B cell (primary cell): ENCODE results near the gene PPP1R14C. TPM values are rescaled to one million over a fixed set of nuclear protein-coding genes. Genes with fewer than 3 reads are reported as not detected.

Experiments
- ATAC-seq: fragments of 200-7000 bp; cut with Tn5 transposase; one replicate; pipeline ENCODE4 v1.10.0; 2021; ENCODE audit warnings: low read depth, mild to moderate bottlenecking, moderate number of reproducible peaks, moderate library complexity
- CTCF ChIA-PET: fragments of 350-600 bp; sonication (Branson Sonifier 250); formaldehyde crosslinking; loops from one replicate; lab custom pipeline; 2021; ENCODE audit warnings: antibody characterized with exemption, inconsistent platforms; lab: Charles Lee
- POLR2A ChIA-PET: fragments of 350-600 bp; sonication (Branson Sonifier 250); formaldehyde crosslinking; loops from one replicate; lab custom pipeline; 2021; ENCODE audit warnings: antibody characterized with exemption; lab: Charles Lee
- DNase-seq: peaks from one replicate; pipeline ENCODE4 v3.0.0; 2013
- H2AFZ ChIP-seq: 2 replicates; pipeline ENCODE4 v1.6.1; 2012; ENCODE audit warnings: mild to moderate bottlenecking, low read depth, low read length; ENCODE audit not compliant: insufficient read depth, poor library complexity, severe bottlenecking
- H3K27ac ChIP-seq, 2 donors: 1 replicate in 1 of 2; 2 replicates in 1 of 2; pipeline ENCODE4 v1.5.1; 2012 to 2013; ENCODE audit warnings: low read length in 2 of 2, mild to moderate bottlenecking in 2 of 2, moderate library complexity in 1 of 2
- H3K27me3 ChIP-seq, 4 experiments: fragments of 200-600 bp in 1 of 4; sonication (generic) in 1 of 4; replicated peaks in 1 of 4; 1 replicate in 2 of 4; 2 replicates in 2 of 4; pipeline versions ENCODE4 v1.6.1 to v1.7.0; 2013 to 2016; ENCODE audit warnings: low read length in 3 of 4, mild to moderate bottlenecking in 2 of 4, mixed read lengths in 1 of 4, moderate library complexity in 1 of 4; ENCODE audit not compliant: insufficient read depth in 4 of 4, control insufficient read depth in 3 of 4; ENCODE audit errors: control extremely low read depth in 1 of 4
- H3K36me3 ChIP-seq, 2 experiments: replicated peaks in 1 of 2; 1 replicate in 1 of 2; 2 replicates in 1 of 2; pipeline versions ENCODE4 v1.6.1 to v1.7.1; 2013; ENCODE audit warnings: low read length in 1 of 2; ENCODE audit not compliant: insufficient read depth in 2 of 2, control insufficient read depth in 1 of 2; ENCODE audit errors: control extremely low read depth in 1 of 2, extremely low read depth in 1 of 2
- H3K4me1 ChIP-seq, 2 donors: fragments of 200-600 bp in 1 of 2; sonication (generic) in 1 of 2; 1 replicate in 1 of 2; 2 replicates in 1 of 2; pipeline versions ENCODE4 v1.5.1 to v1.6.1; 2013 to 2017; ENCODE audit warnings: low read length in 2 of 2; ENCODE audit not compliant: control insufficient read depth in 2 of 2, insufficient read depth in 2 of 2
- H3K4me2 ChIP-seq: replicated peaks from 2 replicates; pipeline ENCODE3; 2012; ENCODE audit warnings: mild to moderate bottlenecking, low read depth, low read length; ENCODE audit not compliant: poor library complexity, severe bottlenecking
- H3K4me3 ChIP-seq, 5 experiments: fragments of 200-600 bp in 1 of 5; sonication (generic) in 1 of 5; 1 replicate in 3 of 5; 2 replicates in 2 of 5; pipeline versions ENCODE4 v1.5.1 to v1.7.0; 2011 to 2016; ENCODE audit warnings: low read length in 4 of 5, mild to moderate bottlenecking in 4 of 5, low read depth in 2 of 5, control low read depth in 1 of 5, moderate library complexity in 1 of 5; ENCODE audit not compliant: insufficient read depth in 1 of 5; ENCODE audit errors: control extremely low read depth in 1 of 5, extremely low read depth in 1 of 5
- H3K79me2 ChIP-seq: fragments of 200-600 bp; sonication (generic); one replicate; pipeline ENCODE4 v1.6.0; 2016; ENCODE audit warnings: low read length; ENCODE audit not compliant: control insufficient read depth, insufficient read depth
- H3K9ac ChIP-seq: fragments of 200-600 bp; sonication (generic); 2 replicates; pipeline ENCODE4 v1.6.1; 2017; ENCODE audit warnings: mild to moderate bottlenecking, low read length, moderate library complexity
- H3K9me3 ChIP-seq, 3 donors: one replicate each; pipeline versions ENCODE4 v1.6.1 to v1.7.1; 2013; ENCODE audit warnings: low read length in 2 of 3; ENCODE audit not compliant: control insufficient read depth in 2 of 3, insufficient read depth in 1 of 3; ENCODE audit errors: control extremely low read depth in 1 of 3
- H4K20me1 ChIP-seq: 2 replicates; pipeline ENCODE4 v1.6.0; 2012; ENCODE audit warnings: mild to moderate bottlenecking, low read length; ENCODE audit not compliant: insufficient read depth, control insufficient read depth, poor library complexity, severe bottlenecking
- H3K27ac Mint-ChIP-seq: one replicate; pipeline ENCODE4 v1.8.0; 2021; ENCODE audit warnings: mixed read lengths
- H3K27me3 Mint-ChIP-seq: one replicate; pipeline ENCODE4 v1.8.0; 2021; ENCODE audit warnings: mixed read lengths
- H3K4me1 Mint-ChIP-seq: one replicate; pipeline ENCODE4 v1.8.0; 2021; ENCODE audit warnings: mixed read lengths
- H3K4me3 Mint-ChIP-seq: one replicate; pipeline ENCODE4 v1.8.0; 2021; ENCODE audit warnings: mixed read lengths
- H3K9me3 Mint-ChIP-seq: one replicate; pipeline ENCODE4 v1.8.0; 2022; ENCODE audit warnings: mixed read lengths; ENCODE audit not compliant: insufficient read depth
- EZH2 ChIP-seq: IDR thresholded peaks from 2 replicates; pipeline ENCODE4 v1.6.1; 2012; ENCODE audit warnings: borderline replicate concordance, low read depth, mild to moderate bottlenecking, moderate library complexity, low read length; ENCODE audit not compliant: insufficient read depth, poor library complexity, severe bottlenecking
- WGBS: methylation state at CpG from one replicate; pipeline ENCODE4 v1.1.5; 2013; ENCODE audit warnings: missing lambda C conversion rate; ENCODE audit not compliant: insufficient coverage; 5-methylcytosine and 5-hydroxymethylcytosine counted together
- intact Hi-C: fragments of 100-400 bp; cut with micrococcal nuclease; formaldehyde crosslinking; loops from one replicate; pipeline ENCODE4 v1.10.0; 2022
- polyA plus RNA-seq: library from polyadenylated mRNA; depleted of rRNA; stranded (reverse); fragments of >200 nt; gene quantifications from 2 replicates; pipeline ENCODE4 v1.2.3, GENCODE V29; 2012
- total RNA-seq, 2 donors: library from RNA; stranded (reverse); fragments of 120-200 nt in 1 of 2; gene quantifications; 1 replicate in 1 of 2; 2 replicates in 1 of 2; pipeline versions ENCODE4 v1.2.3 to v1.2.4, GENCODE V29; 2013 to 2022
- TF ChIP-seq, protein P1 (sequence below): fragments of 200-600 bp; IDR thresholded peaks from one replicate; pipeline ENCODE4 v1.8.0; 2022; ENCODE audit warnings: antibody characterized with exemption, mild to moderate bottlenecking

PPP1R14C gene
- total and polyA plus RNA-seq, 2 donors (not counting 1 experiment from before 2014, with no cell fraction given): not detected

DNA sequence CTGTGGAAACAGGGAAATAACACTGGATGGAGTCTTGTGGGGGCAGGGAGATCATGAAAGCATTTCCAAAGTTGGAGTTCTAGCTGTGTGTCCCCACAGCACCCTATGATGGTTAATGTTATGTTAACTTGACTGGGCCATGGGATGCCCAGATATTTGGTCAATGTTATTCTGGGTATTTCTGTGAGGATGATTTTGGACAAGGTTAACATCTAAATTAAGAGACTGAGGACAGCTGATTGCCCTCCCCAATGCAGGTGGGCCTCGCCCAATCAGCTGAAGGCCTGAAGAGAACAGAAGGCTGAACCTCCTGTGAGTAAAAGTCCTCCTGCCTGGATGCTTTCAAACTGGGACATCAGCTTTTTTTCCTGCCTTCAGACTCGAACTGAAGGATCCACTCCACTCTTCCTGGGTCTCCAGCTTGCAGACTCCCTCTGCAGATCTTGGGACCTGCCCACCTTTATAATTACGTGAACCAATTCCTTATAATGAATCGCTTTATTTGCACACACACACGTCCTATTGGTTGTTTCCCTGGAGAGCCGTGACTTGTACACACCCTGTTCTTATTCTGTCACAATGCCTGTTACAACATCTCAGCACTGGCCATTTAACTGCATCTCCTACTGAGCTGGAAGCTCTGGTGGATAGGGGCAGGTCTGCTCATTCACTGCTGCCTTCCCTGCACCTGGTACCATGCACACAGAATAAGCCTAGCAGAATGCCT lies 126.4 kb downstream of the PPP1R14C start:
- H3K4me1 ChIP-seq: peaks cover 0 to 2% of the 10 kb centered on the region in 2 donors
- ChIA-PET POLR2A (no interaction called here), CTCF (no interaction called here)
- H3K4me1 Mint-ChIP-seq: peaks cover 5% of the 10 kb centered on the region
- no peak overlapping the region for H3K4me3 ChIP-seq
- no peaks in the 10 kb centered on the region for H4K20me1 ChIP-seq
- H3K9me3 ChIP-seq: peaks cover 0 to 2% (median 0%) of the 10 kb centered on the region in 3 donors
- peaks cover 12% of the 10 kb centered on the region for H3K27me3 Mint-ChIP-seq
- ATAC-seq: no peak
- H3K4me3 Mint-ChIP-seq: no peak overlapping the region
- H3K27ac ChIP-seq: no peak overlapping the region
- intact Hi-C loops: no loop called here
- no peak overlapping the region for H3K27ac Mint-ChIP-seq
- 92% methylated on average over 4 of the region's 6 CpGs for WGBS
- no peaks in the 10 kb centered on the region for H3K36me3 ChIP-seq
- DNase-seq: no peak
- peaks cover 2% of the 10 kb centered on the region for H3K9me3 Mint-ChIP-seq
- no peak overlapping the region for H2AFZ ChIP-seq
- no peak overlapping the region for H3K4me2 ChIP-seq
- no peak overlapping the region for H3K9ac ChIP-seq
- H3K27me3 ChIP-seq: peaks cover 0 to 10% (median 3%) of the 10 kb centered on the region in 4 experiments
- no peaks in the 10 kb centered on the region for H3K79me2 ChIP-seq
- TF ChIP-seq, protein P1, sequence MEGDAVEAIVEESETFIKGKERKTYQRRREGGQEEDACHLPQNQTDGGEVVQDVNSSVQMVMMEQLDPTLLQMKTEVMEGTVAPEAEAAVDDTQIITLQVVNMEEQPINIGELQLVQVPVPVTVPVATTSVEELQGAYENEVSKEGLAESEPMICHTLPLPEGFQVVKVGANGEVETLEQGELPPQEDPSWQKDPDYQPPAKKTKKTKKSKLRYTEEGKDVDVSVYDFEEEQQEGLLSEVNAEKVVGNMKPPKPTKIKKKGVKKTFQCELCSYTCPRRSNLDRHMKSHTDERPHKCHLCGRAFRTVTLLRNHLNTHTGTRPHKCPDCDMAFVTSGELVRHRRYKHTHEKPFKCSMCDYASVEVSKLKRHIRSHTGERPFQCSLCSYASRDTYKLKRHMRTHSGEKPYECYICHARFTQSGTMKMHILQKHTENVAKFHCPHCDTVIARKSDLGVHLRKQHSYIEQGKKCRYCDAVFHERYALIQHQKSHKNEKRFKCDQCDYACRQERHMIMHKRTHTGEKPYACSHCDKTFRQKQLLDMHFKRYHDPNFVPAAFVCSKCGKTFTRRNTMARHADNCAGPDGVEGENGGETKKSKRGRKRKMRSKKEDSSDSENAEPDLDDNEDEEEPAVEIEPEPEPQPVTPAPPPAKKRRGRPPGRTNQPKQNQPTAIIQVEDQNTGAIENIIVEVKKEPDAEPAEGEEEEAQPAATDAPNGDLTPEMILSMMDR: no peak
- no peak for TF ChIP-seq EZH2

DNA sequence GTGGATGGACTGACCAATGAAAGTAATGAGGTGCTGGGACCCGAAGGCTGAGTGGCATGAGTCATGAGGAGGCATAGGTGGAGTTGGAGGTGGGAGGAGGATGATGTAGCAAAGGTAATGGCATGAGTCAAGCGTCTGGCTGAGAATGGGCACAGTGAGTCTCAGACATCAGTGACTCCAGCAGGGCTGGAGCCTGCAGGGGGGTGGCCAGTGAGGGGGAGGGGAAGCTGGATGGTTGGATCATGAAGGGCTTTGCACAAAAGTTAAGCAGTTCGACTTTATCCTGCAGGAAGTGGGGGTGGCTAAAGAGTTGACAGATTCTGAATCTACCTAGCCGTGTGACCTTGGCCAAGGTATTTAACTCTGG lies 127.0 kb downstream of the PPP1R14C start:
- Mint-ChIP-seq H3K4me3 (no peak overlapping the region), H3K27me3 (peaks cover 18% of the 10 kb centered on the region), H3K9me3 (peaks cover 2% of the 10 kb centered on the region), H3K27ac (no peak overlapping the region), H3K4me1 (peaks cover 4% of the 10 kb centered on the region)
- ChIA-PET POLR2A (no interaction called here), CTCF (no interaction called here)
- DNase-seq (no peak), ATAC-seq (no peak)
- no peaks in the 10 kb centered on the region for H3K36me3 ChIP-seq
- no peak overlapping the region for H3K27ac ChIP-seq
- intact Hi-C loops: no loop called here
- no peak overlapping the region for H3K4me2 ChIP-seq
- H2AFZ ChIP-seq: no peak overlapping the region
- no peaks in the 10 kb centered on the region for H3K9me3 ChIP-seq
- WGBS: 75% methylated on average over 4 of the region's 4 CpGs
- H3K4me3 ChIP-seq: no peak overlapping the region
- no peaks in the 10 kb centered on the region for H3K79me2 ChIP-seq
- no peak for TF ChIP-seq EZH2
- TF ChIP-seq, protein P1: no peak
- peaks cover 0 to 11% (median 5%) of the 10 kb centered on the region in 4 experiments for H3K27me3 ChIP-seq
- H4K20me1 ChIP-seq: no peaks in the 10 kb centered on the region
- H3K4me1 ChIP-seq: no peaks in the 10 kb centered on the region
- no peak overlapping the region for H3K9ac ChIP-seq
